Right lobe of liver (tissue), 4 donors: ENCODE measurements around the gene SORD.

ENCODE experiments used
- POLR2A ChIP-seq: fragments of 450-650 bp; IDR thresholded peaks from one replicate; pipeline ENCODE4 v1.6.1; 2017; ENCODE audit warnings: antibody characterized with exemption, mild to moderate bottlenecking
- TF ChIP-seq, protein P1 (sequence below), 4 donors: fragments of 200-600 bp in 3 of 4; fragments of 450-650 bp in 1 of 4; IDR thresholded peaks; one replicate each; pipeline versions ENCODE4 v1.5.1 to v1.8.0; 2016 to 2022; ENCODE audit warnings: antibody characterized with exemption in 4 of 4, mild to moderate bottlenecking in 2 of 4
- donor health status: DM: no; HTN: no; CAD: no.
- donor health status: DM: no; HTN: no; CAD: no.
- donor health status: DM: no; HTN: yes; CAD: no.

GRCh38 chr15:45037936-45038335 is 14.9 kb downstream of the SORD start:
- TF ChIP-seq, protein P1, sequence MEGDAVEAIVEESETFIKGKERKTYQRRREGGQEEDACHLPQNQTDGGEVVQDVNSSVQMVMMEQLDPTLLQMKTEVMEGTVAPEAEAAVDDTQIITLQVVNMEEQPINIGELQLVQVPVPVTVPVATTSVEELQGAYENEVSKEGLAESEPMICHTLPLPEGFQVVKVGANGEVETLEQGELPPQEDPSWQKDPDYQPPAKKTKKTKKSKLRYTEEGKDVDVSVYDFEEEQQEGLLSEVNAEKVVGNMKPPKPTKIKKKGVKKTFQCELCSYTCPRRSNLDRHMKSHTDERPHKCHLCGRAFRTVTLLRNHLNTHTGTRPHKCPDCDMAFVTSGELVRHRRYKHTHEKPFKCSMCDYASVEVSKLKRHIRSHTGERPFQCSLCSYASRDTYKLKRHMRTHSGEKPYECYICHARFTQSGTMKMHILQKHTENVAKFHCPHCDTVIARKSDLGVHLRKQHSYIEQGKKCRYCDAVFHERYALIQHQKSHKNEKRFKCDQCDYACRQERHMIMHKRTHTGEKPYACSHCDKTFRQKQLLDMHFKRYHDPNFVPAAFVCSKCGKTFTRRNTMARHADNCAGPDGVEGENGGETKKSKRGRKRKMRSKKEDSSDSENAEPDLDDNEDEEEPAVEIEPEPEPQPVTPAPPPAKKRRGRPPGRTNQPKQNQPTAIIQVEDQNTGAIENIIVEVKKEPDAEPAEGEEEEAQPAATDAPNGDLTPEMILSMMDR (IDR thresholded peaks at IDR 0.05), result no peak
- no peak for TF ChIP-seq POLR2A
